IMR-90 (cell line): ENCODE results near the gene SPESP1. TPM values are rescaled to one million over a fixed set of nuclear protein-coding genes. Genes with fewer than 3 reads are reported as not detected.

Experiments used
- ATAC-seq: fragments of 200-7000 bp; cut with Tn5 transposase; 2 replicates; pipeline ENCODE4 v1.9.1; 2020; ENCODE audit warnings: low read depth, mild to moderate bottlenecking, moderate library complexity
- BruUV-seq: library from RNA; stranded (reverse); fragments of 400-500 nt; replicated peaks from 2 replicates; lab custom pipeline; 2021; lab: Mats Ljungman, UMichigan
- CTCF ChIA-PET: fragments of 300-600 bp; formaldehyde crosslinking; extraction: SDS; loops from one replicate; lab custom pipeline; 2021; ENCODE audit warnings: antibody characterized with exemption; lab: Yijun Ruan, JAX
- POLR2A ChIA-PET: fragments of 300-600 bp; sonication (Branson Sonifier 250); formaldehyde crosslinking; loops from one replicate; lab custom pipeline; 2022; ENCODE audit warnings: antibody characterized with exemption; ENCODE audit not compliant: unreplicated experiment; lab: Charles Lee
- DNase-seq: peaks from one replicate; pipeline ENCODE4 v3.0.0; 2013
- H2AFZ ChIP-seq: replicated peaks from 2 replicates; pipeline ENCODE3; 2013; ENCODE audit warnings: low read length, mild to moderate bottlenecking; ENCODE audit not compliant: poor library complexity
- H2AK5ac ChIP-seq: 2 replicates; pipeline ENCODE4 v1.6.1; 2013; ENCODE audit warnings: low read depth, low read length, inconsistent platforms
- H2AK9ac ChIP-seq: replicated peaks from 2 replicates; pipeline ENCODE3; 2013; ENCODE audit warnings: mild to moderate bottlenecking, low read depth, low read length, moderate library complexity; ENCODE audit not compliant: poor library complexity
- H2BK120ac ChIP-seq: 2 replicates; pipeline ENCODE4 v1.6.1; 2013; ENCODE audit warnings: low read depth, low read length, inconsistent platforms
- H2BK15ac ChIP-seq: 3 replicates; pipeline ENCODE4 v1.6.1; 2013; ENCODE audit warnings: low read depth, low read length, inconsistent platforms
- H2BK20ac ChIP-seq: 2 replicates; pipeline ENCODE4 v1.6.1; 2013; ENCODE audit warnings: low read depth, mild to moderate bottlenecking, inconsistent platforms, low read length, moderate library complexity
- H2BK5ac ChIP-seq: 2 replicates; pipeline ENCODE4 v1.6.1; 2013; ENCODE audit warnings: mild to moderate bottlenecking, low read depth, low read length, inconsistent platforms; ENCODE audit not compliant: poor library complexity, severe bottlenecking
- H3K14ac ChIP-seq: replicated peaks from 2 replicates; pipeline ENCODE4 v1.6.1; 2013; ENCODE audit warnings: low read depth, low read length, inconsistent platforms
- H3K18ac ChIP-seq: 2 replicates; pipeline ENCODE4 v1.6.1; 2013; ENCODE audit warnings: low read depth, low read length, control low read depth
- H3K23ac ChIP-seq: 2 replicates; pipeline ENCODE4 v1.6.1; 2013; ENCODE audit warnings: low read depth, low read length, inconsistent platforms
- H3K27ac ChIP-seq: 2 replicates; pipeline ENCODE4 v1.5.1; 2013; ENCODE audit warnings: mild to moderate bottlenecking, control low read depth, low read length; ENCODE audit not compliant: insufficient read depth
- H3K27me3 ChIP-seq: 2 replicates; pipeline ENCODE4 v1.6.1; 2013; ENCODE audit warnings: low read length; ENCODE audit not compliant: control insufficient read depth, insufficient read depth
- H3K36me3 ChIP-seq: 2 replicates; pipeline ENCODE4 v1.6.1; 2013; ENCODE audit warnings: low read length, mixed read lengths; ENCODE audit not compliant: control insufficient read depth, insufficient read depth
- H3K4ac ChIP-seq: 2 replicates; pipeline ENCODE4 v1.6.1; 2013; ENCODE audit warnings: low read depth, low read length, inconsistent platforms
- H3K4me1 ChIP-seq: 2 replicates; pipeline ENCODE4 v1.6.1; 2013; ENCODE audit warnings: low read length, mixed read lengths; ENCODE audit not compliant: control insufficient read depth, insufficient read depth
- H3K4me2 ChIP-seq: 2 replicates; pipeline ENCODE4 v1.6.1; 2013; ENCODE audit warnings: low read depth, mild to moderate bottlenecking, control low read depth, low read length, moderate library complexity
- H3K4me3 ChIP-seq: 2 replicates; pipeline ENCODE4 v1.5.1; 2013; ENCODE audit warnings: low read depth, mild to moderate bottlenecking, control low read depth, low read length, moderate library complexity; ENCODE audit not compliant: insufficient read depth
- H3K56ac ChIP-seq: 2 replicates; pipeline ENCODE4 v1.6.1; 2013; ENCODE audit warnings: low read length, inconsistent platforms; ENCODE audit not compliant: insufficient read depth; ENCODE audit errors: extremely low read depth
- H3K79me1 ChIP-seq, 2 experiments: 2 replicates each; pipeline ENCODE4 v1.6.1; 2013; ENCODE audit warnings: low read length in 2 of 2, inconsistent platforms in 1 of 2, low read depth in 1 of 2
- H3K9ac ChIP-seq: 2 replicates; pipeline ENCODE4 v1.6.1; 2013; ENCODE audit warnings: low read depth, low read length, control low read depth
- H3K9me1 ChIP-seq: 2 replicates; pipeline ENCODE4 v1.6.1; 2013; ENCODE audit warnings: low read length, inconsistent platforms; ENCODE audit not compliant: insufficient read depth
- H3K9me3 ChIP-seq: 2 replicates; pipeline ENCODE4 v1.6.1; 2013; ENCODE audit warnings: low read length; ENCODE audit not compliant: control insufficient read depth, insufficient read depth
- H4K20me1 ChIP-seq: 2 replicates; pipeline ENCODE4 v1.6.1; 2013; ENCODE audit warnings: low read length, inconsistent platforms; ENCODE audit not compliant: insufficient read depth
- H4K5ac ChIP-seq: 2 replicates; pipeline ENCODE4 v1.6.1; 2013; ENCODE audit warnings: mild to moderate bottlenecking, low read depth, low read length, control low read depth
- H4K8ac ChIP-seq, 2 experiments: 2 replicates each; pipeline ENCODE4 v1.6.1; 2013; ENCODE audit warnings: low read depth in 2 of 2, low read length in 2 of 2, control low read depth in 1 of 2, inconsistent platforms in 1 of 2
- H4K91ac ChIP-seq: 2 replicates; pipeline ENCODE4 v1.6.1; 2013; ENCODE audit warnings: low read depth, low read length, inconsistent platforms; ENCODE audit not compliant: insufficient read depth
- BHLHE40 ChIP-seq: fragments of 150-350 bp; IDR thresholded peaks from 2 replicates; pipeline ENCODE4 v1.6.1; 2016; ENCODE audit warnings: mild to moderate bottlenecking, low read depth, low read length
- CEBPB ChIP-seq: IDR thresholded peaks from 2 replicates; pipeline ENCODE4 v1.6.1; 2012; ENCODE audit warnings: low read depth, low read length, improper control_type of control experiment
- CHD1 ChIP-seq: IDR thresholded peaks from 2 replicates; pipeline ENCODE4 v1.6.1; 2012; ENCODE audit warnings: low read depth, low read length, improper control_type of control experiment
- FOS ChIP-seq: fragments of 150-350 bp; IDR thresholded peaks from 2 replicates; pipeline ENCODE4 v1.6.1; 2016; ENCODE audit warnings: low read depth, low read length
- MAFK ChIP-seq: IDR thresholded peaks from 2 replicates; pipeline ENCODE4 v1.6.1; 2012; ENCODE audit warnings: low read depth, low read length, improper control_type of control experiment
- MAZ ChIP-seq: IDR thresholded peaks from 2 replicates; pipeline ENCODE4 v1.6.1; 2012; ENCODE audit warnings: low read depth, mild to moderate bottlenecking, low read length, improper control_type of control experiment, moderate library complexity, borderline replicate concordance
- MXI1 ChIP-seq: IDR thresholded peaks from 2 replicates; pipeline ENCODE4 v1.6.1; 2012; ENCODE audit warnings: low read depth, mild to moderate bottlenecking, low read length, moderate library complexity, borderline replicate concordance
- POLR2A ChIP-seq: IDR thresholded peaks from 2 replicates; pipeline ENCODE4 v1.6.1; 2012; ENCODE audit warnings: mild to moderate bottlenecking, low read depth, low read length
- RAD21 ChIP-seq: IDR thresholded peaks from 2 replicates; pipeline ENCODE4 v1.6.1; 2012; ENCODE audit warnings: low read length, improper control_type of control experiment
- RCOR1 ChIP-seq: IDR thresholded peaks from 2 replicates; pipeline ENCODE4 v1.6.1; 2012; ENCODE audit warnings: mild to moderate bottlenecking, low read length, improper control_type of control experiment; ENCODE audit not compliant: insufficient replicate concordance
- RFX5 ChIP-seq: IDR thresholded peaks from 2 replicates; pipeline ENCODE4 v1.8.0; 2012; ENCODE audit warnings: low read depth, mild to moderate bottlenecking, low read length, moderate library complexity
- WGBS, 2 experiments: methylation state at CpG; one replicate each; pipeline versions ENCODE4 v1.1.5 to v1.1.7; 2013; ENCODE audit warnings: missing lambda C conversion rate in 2 of 2; ENCODE audit not compliant: insufficient read length in 1 of 2; ENCODE audit errors: extremely low coverage in 2 of 2; 5-methylcytosine and 5-hydroxymethylcytosine counted together
- dilution Hi-C: fragments of 300-500 bp; cut with HindIII; formaldehyde crosslinking; loops from one replicate; pipeline ENCODE4 v1.14.3; 2018; ENCODE audit warnings: low sequenced_read_pairs; ENCODE audit not compliant: unreplicated experiment
- in situ Hi-C: fragments of 300-500 bp; cut with MboI; formaldehyde crosslinking; loops from 3 replicates; pipeline ENCODE4 v1.14.3; 2019; ENCODE audit warnings: low sequenced_read_pairs, inconsistent platforms, mixed read lengths
- intact Hi-C: fragments of 100-400 bp; cut with micrococcal nuclease; formaldehyde crosslinking; loops from 2 replicates; pipeline ENCODE4 v1.10.0; 2022
- polyA plus RNA-seq, 3 experiments: library from polyadenylated mRNA; depleted of rRNA; stranded (reverse); fragments of >200 nt; gene quantifications; 2 replicates each; pipeline ENCODE4 v1.2.3, GENCODE V29; 2012; ENCODE audit warnings: low replicate concordance in 1 of 3
- total RNA-seq: library from RNA; depleted of rRNA; stranded (reverse); fragments of >200 nt; gene quantifications from 2 replicates; pipeline ENCODE4 v1.2.3, GENCODE V29; 2012
- TF ChIP-seq, protein P1 (sequence below): conservative IDR thresholded peaks from 2 replicates; pipeline ENCODE4 v1.5.1; 2012; ENCODE audit warnings: mild to moderate bottlenecking, low read depth, low read length, improper control_type of control experiment
- TF ChIP-seq, protein P2 (sequence below): fragments of 150-350 bp; IDR thresholded peaks from 2 replicates; pipeline ENCODE4 v1.6.1; 2017; ENCODE audit warnings: mild to moderate bottlenecking, antibody characterized with exemption, low read length, low read depth
- TF ChIP-seq, protein P3 (sequence below): fragments of 150-350 bp; IDR thresholded peaks from 2 replicates; pipeline ENCODE4 v1.6.1; 2016; ENCODE audit warnings: low read depth, mild to moderate bottlenecking, low read length, moderate library complexity, borderline replicate concordance

SPESP1 gene
- total and polyA plus RNA-seq, 2 of the 4 experiments (the other 2 are of a cell fraction), result 2.9 to 3.0 TPM

DNA sequence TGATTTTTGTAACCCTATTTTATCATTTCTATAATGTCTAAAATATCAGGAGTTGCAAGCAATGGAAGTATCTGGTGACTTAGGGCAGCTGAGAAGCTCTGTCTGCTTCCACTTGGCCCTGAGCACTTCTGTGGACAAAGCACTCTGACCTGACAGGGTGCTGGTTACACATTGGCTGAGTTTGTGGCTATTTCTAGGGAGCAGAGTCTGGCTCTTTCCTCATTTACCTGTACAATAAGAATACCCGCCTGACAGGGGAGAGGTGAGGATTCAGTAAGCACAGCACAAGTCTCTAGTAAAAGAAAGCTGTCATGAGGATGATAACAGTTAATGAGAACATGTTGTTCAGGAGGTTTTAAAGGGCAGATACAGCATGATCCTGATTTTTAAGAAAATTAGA, 33.3 kb upstream of the SPESP1 start:
- Histone ChIP-seq H3K4me3 (no peak overlapping the region), H2BK120ac (no peak overlapping the region), H2AK5ac (no peak overlapping the region), H3K4ac (no peak overlapping the region), H2AK9ac (no peak overlapping the region), H3K56ac (no peak overlapping the region), H2BK15ac (no peak overlapping the region), H3K4me1 (no peaks in the 10 kb centered on the region), H3K4me2 (no peak overlapping the region), H3K9me1 (no peaks in the 10 kb centered on the region), H2AFZ (no peak overlapping the region), H3K79me1 (no peaks in the 10 kb centered on the region), H3K23ac (no peak overlapping the region), H3K9me3 (no peaks in the 10 kb centered on the region), H4K8ac (no peak overlapping the region), H3K14ac (no peak overlapping the region), H3K27ac (no peak overlapping the region), H4K5ac (no peak overlapping the region), H4K20me1 (no peaks in the 10 kb centered on the region), H3K9ac (no peak overlapping the region), H4K91ac (no peak overlapping the region), H2BK20ac (no peak overlapping the region), H3K18ac (no peak overlapping the region), H3K27me3 (peaks cover 45% of the 10 kb centered on the region), H2BK5ac (no peak overlapping the region), H3K36me3 (no peaks in the 10 kb centered on the region)
- POLR2A ChIA-PET, result no interaction called here
- CTCF ChIA-PET, result interaction anchor here (1.8 kb wide), 1 partner anchor 12 kb away, joined by 5 read pairs; no protein-coding TSS in a partner anchor
- dilution Hi-C loops, result no loop called here
- TF ChIP-seq CHD1 (no peak), MAFK (no peak), BHLHE40 (no peak), FOS (no peak), MXI1 (no peak), RAD21 (no peak), MAZ (no peak), RFX5 (no peak), RCOR1 (no peak), POLR2A (no peak), CEBPB (no peak)
- TF ChIP-seq, protein P1, sequence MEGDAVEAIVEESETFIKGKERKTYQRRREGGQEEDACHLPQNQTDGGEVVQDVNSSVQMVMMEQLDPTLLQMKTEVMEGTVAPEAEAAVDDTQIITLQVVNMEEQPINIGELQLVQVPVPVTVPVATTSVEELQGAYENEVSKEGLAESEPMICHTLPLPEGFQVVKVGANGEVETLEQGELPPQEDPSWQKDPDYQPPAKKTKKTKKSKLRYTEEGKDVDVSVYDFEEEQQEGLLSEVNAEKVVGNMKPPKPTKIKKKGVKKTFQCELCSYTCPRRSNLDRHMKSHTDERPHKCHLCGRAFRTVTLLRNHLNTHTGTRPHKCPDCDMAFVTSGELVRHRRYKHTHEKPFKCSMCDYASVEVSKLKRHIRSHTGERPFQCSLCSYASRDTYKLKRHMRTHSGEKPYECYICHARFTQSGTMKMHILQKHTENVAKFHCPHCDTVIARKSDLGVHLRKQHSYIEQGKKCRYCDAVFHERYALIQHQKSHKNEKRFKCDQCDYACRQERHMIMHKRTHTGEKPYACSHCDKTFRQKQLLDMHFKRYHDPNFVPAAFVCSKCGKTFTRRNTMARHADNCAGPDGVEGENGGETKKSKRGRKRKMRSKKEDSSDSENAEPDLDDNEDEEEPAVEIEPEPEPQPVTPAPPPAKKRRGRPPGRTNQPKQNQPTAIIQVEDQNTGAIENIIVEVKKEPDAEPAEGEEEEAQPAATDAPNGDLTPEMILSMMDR, result no peak
- TF ChIP-seq, protein P2, sequence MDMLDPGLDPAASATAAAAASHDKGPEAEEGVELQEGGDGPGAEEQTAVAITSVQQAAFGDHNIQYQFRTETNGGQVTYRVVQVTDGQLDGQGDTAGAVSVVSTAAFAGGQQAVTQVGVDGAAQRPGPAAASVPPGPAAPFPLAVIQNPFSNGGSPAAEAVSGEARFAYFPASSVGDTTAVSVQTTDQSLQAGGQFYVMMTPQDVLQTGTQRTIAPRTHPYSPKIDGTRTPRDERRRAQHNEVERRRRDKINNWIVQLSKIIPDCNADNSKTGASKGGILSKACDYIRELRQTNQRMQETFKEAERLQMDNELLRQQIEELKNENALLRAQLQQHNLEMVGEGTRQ, result no peak
- TF ChIP-seq, protein P3, sequence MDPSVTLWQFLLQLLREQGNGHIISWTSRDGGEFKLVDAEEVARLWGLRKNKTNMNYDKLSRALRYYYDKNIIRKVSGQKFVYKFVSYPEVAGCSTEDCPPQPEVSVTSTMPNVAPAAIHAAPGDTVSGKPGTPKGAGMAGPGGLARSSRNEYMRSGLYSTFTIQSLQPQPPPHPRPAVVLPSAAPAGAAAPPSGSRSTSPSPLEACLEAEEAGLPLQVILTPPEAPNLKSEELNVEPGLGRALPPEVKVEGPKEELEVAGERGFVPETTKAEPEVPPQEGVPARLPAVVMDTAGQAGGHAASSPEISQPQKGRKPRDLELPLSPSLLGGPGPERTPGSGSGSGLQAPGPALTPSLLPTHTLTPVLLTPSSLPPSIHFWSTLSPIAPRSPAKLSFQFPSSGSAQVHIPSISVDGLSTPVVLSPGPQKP, result no peak
- ATAC-seq, result no peak
- no TSS peak for BruUV-seq
- intact Hi-C loops, result no loop called here
- WGBS, 2 experiments, result no CpG with 5 or more reads among the region's 1 CpG
- in situ Hi-C loops, result no loop called here
- DNase-seq, result no peak
